HEK293 (cell line): ENCODE data around the gene KCNC1.

Source experiments
- CTCF ChIA-PET: fragments of 350-600 bp; formaldehyde crosslinking; extraction: SDS; loops from one replicate; lab custom pipeline; 2021; ENCODE audit warnings: antibody characterized with exemption; lab: Yijun Ruan, JAX
- POLR2A ChIA-PET: fragments of 300-600 bp; formaldehyde crosslinking; extraction: SDS; loops from one replicate; lab custom pipeline; 2020; ENCODE audit warnings: antibody characterized with exemption, inconsistent platforms; lab: Yijun Ruan, JAX
- H3K27ac ChIP-seq: fragments of 200-500 bp; sonication (Bioruptor generic); 2 replicates; pipeline ENCODE4 v1.5.1; 2014; ENCODE audit warnings: low read depth, low read length, control low read depth, inconsistent platforms; ENCODE audit errors: extremely low read depth
- H3K36me3 ChIP-seq, 2 experiments: fragments of 200-500 bp in 1 of 2; sonication (Bioruptor generic) in 1 of 2; 1 replicate in 1 of 2; 2 replicates in 1 of 2; pipeline ENCODE4 v1.5.1; 2014 to 2017; ENCODE audit warnings: inconsistent platforms in 2 of 2, low read length in 2 of 2; ENCODE audit not compliant: control insufficient read depth in 2 of 2, insufficient read depth in 1 of 2
- H3K4me1 ChIP-seq: fragments of 200-500 bp; sonication (Bioruptor generic); 2 replicates; pipeline ENCODE4 v1.5.1; 2014; ENCODE audit warnings: mild to moderate bottlenecking, low read length, inconsistent platforms; ENCODE audit not compliant: control insufficient read depth, insufficient read depth
- H3K4me3 ChIP-seq: 2 replicates; pipeline ENCODE4 v1.5.1; 2011; ENCODE audit warnings: low read depth, mild to moderate bottlenecking, control low read depth, low read length, moderate library complexity
- H3K9me3 ChIP-seq: fragments of 200-500 bp; sonication (Bioruptor generic); 2 replicates; pipeline ENCODE4 v1.5.1; 2014; ENCODE audit warnings: low read depth, low read length, inconsistent platforms; ENCODE audit not compliant: control insufficient read depth, insufficient read depth
- HOXA7 ChIP-seq: sonication (generic); formaldehyde crosslinking; IDR thresholded peaks from 2 replicates; pipeline ENCODE4 v1.8.1; 2022; ENCODE audit warnings: missing genetic modification reagents, borderline replicate concordance
- KLF9 ChIP-seq: fragments of 450-650 bp; formaldehyde crosslinking; IDR thresholded peaks from 2 replicates; pipeline ENCODE4 v1.5.1; 2016; ENCODE audit warnings: missing biosample characterization, missing genetic modification characterization, low read depth
- MEIS1 ChIP-seq: sonication (generic); formaldehyde crosslinking; IDR thresholded peaks from 2 replicates; pipeline ENCODE4 v1.8.1; 2022; ENCODE audit warnings: missing genetic modification reagents, mild to moderate bottlenecking, borderline replicate concordance
- MYNN ChIP-seq: fragments of 450-650 bp; formaldehyde crosslinking; IDR thresholded peaks from 2 replicates; pipeline ENCODE4 v1.5.1; 2016; ENCODE audit warnings: missing biosample characterization, missing genetic modification characterization, borderline replicate concordance
- OSR2 ChIP-seq: fragments of 450-650 bp; formaldehyde crosslinking; IDR thresholded peaks from 2 replicates; pipeline ENCODE4 v1.5.1; 2016; ENCODE audit warnings: missing biosample characterization, missing genetic modification characterization
- OVOL3 ChIP-seq: fragments of 450-650 bp; formaldehyde crosslinking; IDR thresholded peaks from 2 replicates; pipeline ENCODE4 v1.5.1; 2016; ENCODE audit warnings: missing biosample characterization, missing genetic modification characterization
- RBAK ChIP-seq: fragments of 450-650 bp; formaldehyde crosslinking; IDR thresholded peaks from 2 replicates; pipeline ENCODE4 v1.5.1; 2016; ENCODE audit warnings: missing biosample characterization, missing genetic modification characterization
- SALL2 ChIP-seq: fragments of 450-650 bp; formaldehyde crosslinking; IDR thresholded peaks from 2 replicates; pipeline ENCODE4 v1.5.0; 2017; ENCODE audit warnings: missing biosample characterization, mild to moderate bottlenecking, missing genetic modification characterization, borderline replicate concordance
- SP3 ChIP-seq: fragments of 450-650 bp; formaldehyde crosslinking; IDR thresholded peaks from 2 replicates; pipeline ENCODE4 v1.5.1; 2016; ENCODE audit warnings: missing biosample characterization, missing genetic modification characterization
- YY1 ChIP-seq: fragments of 450-650 bp; formaldehyde crosslinking; IDR thresholded peaks from 2 replicates; pipeline ENCODE4 v1.5.1; 2018; ENCODE audit warnings: missing biosample characterization, missing genetic modification characterization
- YY2 ChIP-seq: fragments of 450-650 bp; formaldehyde crosslinking; IDR thresholded peaks from 2 replicates; pipeline ENCODE4 v1.5.1; 2016; ENCODE audit warnings: missing biosample characterization, missing genetic modification characterization
- ZNF114 ChIP-seq: fragments of 450-650 bp; formaldehyde crosslinking; IDR thresholded peaks from 2 replicates; pipeline ENCODE4 v1.5.0; 2017; ENCODE audit warnings: missing biosample characterization, missing genetic modification characterization
- ZNF138 ChIP-seq: fragments of 450-650 bp; formaldehyde crosslinking; IDR thresholded peaks from 2 replicates; pipeline ENCODE4 v1.5.1; 2016; ENCODE audit warnings: missing biosample characterization, missing genetic modification characterization, borderline replicate concordance
- ZNF174 ChIP-seq: fragments of 450-650 bp; formaldehyde crosslinking; IDR thresholded peaks from 2 replicates; pipeline ENCODE4 v1.5.0; 2017; ENCODE audit warnings: missing biosample characterization, mild to moderate bottlenecking, missing genetic modification characterization
- ZNF19 ChIP-seq: fragments of 450-650 bp; formaldehyde crosslinking; IDR thresholded peaks from 2 replicates; pipeline ENCODE4; 2016; ENCODE audit warnings: missing biosample characterization, missing genetic modification characterization, low read depth
- ZNF214 ChIP-seq: fragments of 450-650 bp; formaldehyde crosslinking; IDR thresholded peaks from 2 replicates; pipeline ENCODE4 v1.5.1; 2017; ENCODE audit warnings: missing biosample characterization, mild to moderate bottlenecking, missing genetic modification characterization, borderline replicate concordance
- ZNF221 ChIP-seq: fragments of 450-650 bp; formaldehyde crosslinking; IDR thresholded peaks from 2 replicates; pipeline ENCODE4 v1.5.1; 2017; ENCODE audit warnings: missing biosample characterization, missing genetic modification characterization, borderline replicate concordance
- ZNF239 ChIP-seq: fragments of 450-650 bp; formaldehyde crosslinking; IDR thresholded peaks from 2 replicates; pipeline ENCODE4 v1.5.1; 2016; ENCODE audit warnings: missing biosample characterization, missing genetic modification characterization
- ZNF24 ChIP-seq: fragments of 450-650 bp; formaldehyde crosslinking; IDR thresholded peaks from 2 replicates; pipeline ENCODE4 v1.5.1; 2016; ENCODE audit warnings: missing biosample characterization, missing genetic modification characterization
- ZNF280C ChIP-seq: fragments of 450-650 bp; formaldehyde crosslinking; IDR thresholded peaks from 2 replicates; pipeline ENCODE4 v1.5.1; 2016; ENCODE audit warnings: missing biosample characterization, missing genetic modification characterization
- ZNF530 ChIP-seq: fragments of 450-650 bp; formaldehyde crosslinking; IDR thresholded peaks from 2 replicates; pipeline ENCODE4 v1.5.1; 2016; ENCODE audit warnings: low read depth, missing biosample characterization, missing genetic modification characterization
- ZNF561 ChIP-seq: fragments of 450-650 bp; IDR thresholded peaks from 2 replicates; pipeline ENCODE4 v1.5.1; 2018; ENCODE audit warnings: missing biosample characterization, missing genetic modification characterization, borderline replicate concordance
- ZNF600 ChIP-seq: fragments of 450-650 bp; formaldehyde crosslinking; IDR thresholded peaks from 2 replicates; pipeline ENCODE4 v1.5.1; 2016; ENCODE audit warnings: missing biosample characterization, missing genetic modification characterization
- ZNF621 ChIP-seq: fragments of 450-650 bp; formaldehyde crosslinking; IDR thresholded peaks from 2 replicates; pipeline ENCODE4 v1.5.1; 2017; ENCODE audit warnings: missing biosample characterization, missing genetic modification characterization
- ZNF623 ChIP-seq: fragments of 450-650 bp; formaldehyde crosslinking; IDR thresholded peaks from 2 replicates; pipeline ENCODE4 v1.5.1; 2016; ENCODE audit warnings: missing biosample characterization, missing genetic modification characterization
- ZNF629 ChIP-seq: fragments of 450-650 bp; formaldehyde crosslinking; IDR thresholded peaks from 2 replicates; pipeline ENCODE4 v1.5.1; 2017; ENCODE audit warnings: missing biosample characterization, missing genetic modification characterization
- ZNF654 ChIP-seq: fragments of 450-650 bp; formaldehyde crosslinking; IDR thresholded peaks from 2 replicates; pipeline ENCODE4 v1.5.1; 2016; ENCODE audit warnings: low read depth, missing biosample characterization, missing genetic modification characterization
- ZNF658 ChIP-seq: fragments of 450-650 bp; formaldehyde crosslinking; IDR thresholded peaks from 2 replicates; pipeline ENCODE4; 2016; ENCODE audit warnings: missing biosample characterization, missing genetic modification characterization
- ZNF776 ChIP-seq: fragments of 450-650 bp; formaldehyde crosslinking; IDR thresholded peaks from 2 replicates; pipeline ENCODE4 v1.5.0; 2017; ENCODE audit warnings: missing biosample characterization, missing genetic modification characterization, borderline replicate concordance
- ZNF777 ChIP-seq: fragments of 450-650 bp; formaldehyde crosslinking; IDR thresholded peaks from 2 replicates; pipeline ENCODE4 v1.5.1; 2017; ENCODE audit warnings: missing biosample characterization, missing genetic modification characterization, borderline replicate concordance
- ZNF791 ChIP-seq: fragments of 450-650 bp; formaldehyde crosslinking; IDR thresholded peaks from 2 replicates; pipeline ENCODE4 v1.5.1; 2016; ENCODE audit warnings: missing biosample characterization, missing genetic modification characterization
- TF ChIP-seq, protein P1 (sequence below): fragments of 450-650 bp; formaldehyde crosslinking; IDR thresholded peaks from 2 replicates; pipeline ENCODE4 v1.5.1; 2016; ENCODE audit warnings: missing biosample characterization, missing genetic modification characterization, borderline replicate concordance

KCNC1 gene

DNA sequence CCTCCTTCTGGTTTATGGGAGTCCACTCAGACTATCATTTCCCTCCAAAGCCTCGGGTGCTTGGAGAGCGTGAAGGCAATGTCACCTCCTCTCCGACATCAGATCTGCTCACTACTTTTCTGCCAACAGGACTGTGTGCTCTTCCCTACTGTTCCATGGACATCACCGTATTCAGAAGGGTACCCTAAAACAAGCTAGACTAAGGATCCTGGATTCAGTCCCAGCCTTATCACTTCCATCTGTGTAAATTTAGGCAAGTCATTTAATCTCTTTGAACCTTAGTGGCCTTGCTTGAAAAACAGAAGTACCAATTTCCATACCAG lies 78.2 kb downstream of the KCNC1 start:
- TF ChIP-seq HOXA7 (CRISPR knock-in tag) (no peak), ZNF24 (tag by site-specific recombination) (no peak), RBAK (tag by site-specific recombination) (no peak), ZNF174 (no peak), ZNF239 (tag by site-specific recombination) (no peak), YY2 (tag by site-specific recombination) (no peak), KLF9 (tag by site-specific recombination) (no peak), ZNF221 (tag by site-specific recombination) (no peak), SALL2 (no peak), ZNF629 (no peak), ZNF19 (tag by site-specific recombination) (no peak), ZNF214 (tag by site-specific recombination) (no peak), ZNF776 (tag by site-specific recombination) (no peak), SP3 (tag by site-specific recombination) (no peak)
- TF ChIP-seq, protein P1, sequence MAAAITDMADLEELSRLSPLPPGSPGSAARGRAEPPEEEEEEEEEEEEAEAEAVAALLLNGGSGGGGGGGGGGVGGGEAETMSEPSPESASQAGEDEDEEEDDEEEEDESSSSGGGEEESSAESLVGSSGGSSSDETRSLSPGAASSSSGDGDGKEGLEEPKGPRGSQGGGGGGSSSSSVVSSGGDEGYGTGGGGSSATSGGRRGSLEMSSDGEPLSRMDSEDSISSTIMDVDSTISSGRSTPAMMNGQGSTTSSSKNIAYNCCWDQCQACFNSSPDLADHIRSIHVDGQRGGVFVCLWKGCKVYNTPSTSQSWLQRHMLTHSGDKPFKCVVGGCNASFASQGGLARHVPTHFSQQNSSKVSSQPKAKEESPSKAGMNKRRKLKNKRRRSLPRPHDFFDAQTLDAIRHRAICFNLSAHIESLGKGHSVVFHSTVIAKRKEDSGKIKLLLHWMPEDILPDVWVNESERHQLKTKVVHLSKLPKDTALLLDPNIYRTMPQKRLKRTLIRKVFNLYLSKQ, result no peak
- POLR2A ChIA-PET, result interaction anchor here (0.6 kb wide), 1 partner anchor 1093 kb away, joined by 4 read pairs; no protein-coding TSS in a partner anchor

DNA sequence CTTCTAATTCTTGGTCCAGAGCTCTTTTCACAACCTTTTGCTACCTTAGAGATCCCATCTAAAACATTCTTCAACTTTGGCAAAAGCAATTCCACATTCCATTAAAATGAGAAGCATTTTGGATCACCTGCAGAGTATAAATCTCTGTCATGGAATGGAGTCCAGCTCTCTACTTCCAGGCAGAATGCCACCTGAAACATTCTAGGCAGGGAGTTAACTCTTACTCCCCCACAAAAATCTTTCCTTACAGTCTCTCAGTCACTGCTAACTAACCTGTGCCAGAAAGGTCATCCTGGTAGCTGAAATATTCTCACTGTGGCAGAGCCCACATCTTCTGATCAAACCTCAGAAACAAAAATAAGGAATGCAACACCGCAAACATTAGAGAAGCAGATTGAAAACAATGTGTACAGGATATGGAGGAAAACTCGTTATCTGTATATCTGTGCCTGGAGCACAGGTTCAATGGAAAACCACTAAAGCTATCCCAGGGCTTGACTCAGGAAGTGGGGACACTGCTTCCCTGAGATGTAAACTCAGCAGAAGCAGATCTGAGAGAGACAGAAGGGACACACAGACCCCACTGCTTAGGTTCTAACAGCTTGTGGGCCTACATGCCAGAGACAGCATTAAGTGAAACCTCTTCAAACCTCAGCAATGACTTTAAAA lies 78.9 kb downstream of the KCNC1 start:
- ChIA-PET POLR2A (no interaction called here), CTCF (interaction anchor here (0.7 to 2.3 kb wide), 3 partner anchors 11 to 50 kb away, joined by 4 to 7 read pairs (median 4); no protein-coding TSS in a partner anchor)

More for the DNA sequence above, 78.2 kb downstream of the KCNC1 start:
- Histone ChIP-seq H3K4me1 (no peaks in the 10 kb centered on the region), H3K27ac (no peak overlapping the region), H3K9me3 (no peaks in the 10 kb centered on the region), H3K4me3 (no peak overlapping the region), H3K36me3 (no peaks in the 10 kb centered on the region)
- CTCF ChIA-PET, result interaction anchor here (0.7 to 2.3 kb wide), 4 partner anchors 12 to 82 kb away, joined by 4 to 7 read pairs (median 4); no protein-coding TSS in a partner anchor

More for the DNA sequence above, 78.9 kb downstream of the KCNC1 start:
- TF ChIP-seq ZNF600 (tag by site-specific recombination), result no peak
- no peak for TF ChIP-seq ZNF658 (tag by site-specific recombination)
- TF ChIP-seq ZNF623 (tag by site-specific recombination), result no peak
- no peak for TF ChIP-seq ZNF561 (tag by site-specific recombination)
- TF ChIP-seq ZNF138, result no peak
- no peak for TF ChIP-seq MEIS1 (CRISPR knock-in tag)
- no peak for TF ChIP-seq ZNF621
- no peak for TF ChIP-seq MYNN (tag by site-specific recombination)
- TF ChIP-seq ZNF114 (tag by site-specific recombination), result no peak
- TF ChIP-seq ZNF530, result no peak
- TF ChIP-seq OSR2 (tag by site-specific recombination), result no peak
- TF ChIP-seq OVOL3 (tag by site-specific recombination), result no peak
- TF ChIP-seq ZNF654 (tag by site-specific recombination), result no peak
- no peak for TF ChIP-seq ZNF280C (tag by site-specific recombination)
- no peak for TF ChIP-seq ZNF777
- TF ChIP-seq KLF9 (tag by site-specific recombination), result no peak
- no peak for TF ChIP-seq YY1 (tag by site-specific recombination)
- TF ChIP-seq ZNF791, result no peak
- no peaks in the 10 kb centered on the region for H3K9me3 ChIP-seq
- no peak overlapping the region for H3K4me3 ChIP-seq
- H3K36me3 ChIP-seq, result no peaks in the 10 kb centered on the region
- H3K27ac ChIP-seq, result no peak overlapping the region
- H3K4me1 ChIP-seq, result no peaks in the 10 kb centered on the region
